HG02840 (cell line): Measurements from ENCODE around the gene TMPRSS6.
"Not testable (repeated sequence)": the region's sequence is repeated elsewhere in the genome, so short reads cannot be mapped to it uniquely, and the experiment has no call there.

Experiments used
- ATAC-seq: cut with Tn5 transposase; IDR thresholded peaks from one replicate; pipeline ENCODE4 v1.9.1; 2021; ENCODE audit warnings: mild to moderate bottlenecking, moderate library complexity, moderate number of reproducible peaks; ENCODE audit not compliant: unreplicated experiment, low FRiP score

Gene TMPRSS6

GRCh38 chr22:37091994-37092393 is 17.5 kb downstream of the TMPRSS6 start:
- ATAC-seq = no peak

- ATAC-seq = no peak
Observed at GRCh38 chr22:37090920-37091695, 18.4 kb downstream of the TMPRSS6 start.

- no peak for ATAC-seq
Observed at GRCh38 chr22:37089434-37089833, 20.1 kb downstream of the TMPRSS6 start.

GRCh38 chr22:37088750-37089408 is 20.6 kb downstream of the TMPRSS6 start:
- ATAC-seq = no peak

GRCh38 chr22:37088108-37088605 is 21.4 kb downstream of the TMPRSS6 start:
- no peak for ATAC-seq

- ATAC-seq = no peak
Observed at GRCh38 chr22:37086184-37086583, 23.3 kb downstream of the TMPRSS6 start.

- no peak for ATAC-seq
Observed at GRCh38 chr22:37084385-37084784, 25.1 kb downstream of the TMPRSS6 start.

GRCh38 chr22:37083914-37084313 is 25.6 kb downstream of the TMPRSS6 start:
- ATAC-seq = no peak

GRCh38 chr22:37082251-37082873 is 27.2 kb downstream of the TMPRSS6 start:
- no peak for ATAC-seq

- no peak for ATAC-seq
Observed at GRCh38 chr22:37080838-37081237, 28.7 kb downstream of the TMPRSS6 start.

- no peak for ATAC-seq
Observed at GRCh38 chr22:37080438-37080837, 29.1 kb downstream of the TMPRSS6 start.

- no peak for ATAC-seq
Observed at GRCh38 chr22:37079668-37080171, 29.8 kb downstream of the TMPRSS6 start.

GRCh38 chr22:37079158-37079557 is 30.4 kb downstream of the TMPRSS6 start:
- ATAC-seq = no peak

GRCh38 chr22:37077802-37078448 is 31.6 kb downstream of the TMPRSS6 start:
- no peak for ATAC-seq

GRCh38 chr22:37075822-37076433 is 33.6 kb downstream of the TMPRSS6 start:
- no peak for ATAC-seq

- no peak for ATAC-seq
Observed at GRCh38 chr22:37075046-37075445, 34.5 kb downstream of the TMPRSS6 start.

- ATAC-seq = no peak
Observed at GRCh38 chr22:37074537-37074936, 35.0 kb downstream of the TMPRSS6 start.

GRCh38 chr22:37072673-37073072 is 36.8 kb downstream of the TMPRSS6 start:
- no peak for ATAC-seq

- ATAC-seq = not testable (repeated sequence)
Observed at GRCh38 chr22:37071850-37072592, 37.5 kb downstream of the TMPRSS6 start.

- ATAC-seq = no peak
Observed at GRCh38 chr22:37070744-37071143, 38.8 kb downstream of the TMPRSS6 start.
